GM23248 (cell line): ENCODE data around the gene TNFRSF12A. TPM values are rescaled to one million over a fixed set of nuclear protein-coding genes. Genes with fewer than 3 reads are reported as not detected.
"Not testable (repeated sequence)": the region's sequence is repeated elsewhere in the genome, so short reads cannot be mapped to it uniquely, and the experiment has no call there.

ENCODE experiments used
- DNase-seq: peaks from one replicate; pipeline ENCODE4 v3.0.0-alpha.2; 2015
- H2AFZ ChIP-seq: fragments of 200-600 bp; sonication (generic); 2 replicates; pipeline ENCODE4 v1.6.1; 2016; ENCODE audit warnings: antibody characterized with exemption
- H3F3A ChIP-seq: fragments of 200-600 bp; sonication (generic); 2 replicates; pipeline ENCODE4 v1.6.1; 2016; ENCODE audit warnings: mild to moderate bottlenecking, antibody characterized with exemption, mixed run types; ENCODE audit not compliant: insufficient read depth
- H3K27ac ChIP-seq: fragments of 200-600 bp; sonication (generic); 2 replicates; pipeline ENCODE4 v1.5.1; 2016; ENCODE audit warnings: mild to moderate bottlenecking
- H3K27me3 ChIP-seq: fragments of 200-600 bp; sonication (generic); replicated peaks from 2 replicates; pipeline ENCODE4 v1.6.1; 2016; ENCODE audit warnings: mild to moderate bottlenecking; ENCODE audit not compliant: insufficient read depth
- H3K36me3 ChIP-seq: fragments of 200-600 bp; sonication (generic); 2 replicates; pipeline ENCODE4 v1.6.1; 2016; ENCODE audit warnings: low read depth, mild to moderate bottlenecking
- H3K4me1 ChIP-seq: fragments of 200-600 bp; sonication (generic); 2 replicates; pipeline ENCODE4 v1.6.1; 2016; ENCODE audit warnings: mild to moderate bottlenecking; ENCODE audit not compliant: insufficient read depth
- H3K4me2 ChIP-seq: fragments of 200-600 bp; sonication (generic); one replicate; pipeline ENCODE4 v1.6.1; 2016; ENCODE audit warnings: mild to moderate bottlenecking; ENCODE audit not compliant: unreplicated experiment
- H3K4me3 ChIP-seq: fragments of 200-600 bp; sonication (generic); 2 replicates; pipeline ENCODE4 v1.5.1; 2016; ENCODE audit warnings: mild to moderate bottlenecking
- H3K79me2 ChIP-seq: fragments of 200-600 bp; sonication (generic); 2 replicates; pipeline ENCODE4 v1.6.1; 2016; ENCODE audit warnings: mild to moderate bottlenecking; ENCODE audit not compliant: insufficient read depth
- H3K9ac ChIP-seq: fragments of 200-600 bp; sonication (generic); 2 replicates; pipeline ENCODE4 v1.6.1; 2016; ENCODE audit warnings: mild to moderate bottlenecking
- H3K9me2 ChIP-seq: fragments of 200-600 bp; sonication (generic); 2 replicates; pipeline ENCODE4 v1.6.1; 2016; ENCODE audit warnings: mixed run types, mild to moderate bottlenecking, moderate library complexity; ENCODE audit not compliant: insufficient read depth
- H3K9me3 ChIP-seq: fragments of 200-600 bp; sonication (generic); one replicate; pipeline ENCODE4 v1.6.1; 2017; ENCODE audit warnings: low read depth
- H4K20me1 ChIP-seq: fragments of 200-600 bp; sonication (generic); 2 replicates; pipeline ENCODE4 v1.6.0; 2016; ENCODE audit not compliant: insufficient read depth
- EZH2 ChIP-seq: fragments of 200-600 bp; sonication (generic); IDR thresholded peaks from 2 replicates; pipeline ENCODE4 v1.6.1; 2018; ENCODE audit warnings: antibody characterized with exemption, mild to moderate bottlenecking; ENCODE audit not compliant: insufficient read depth, poor library complexity, severe bottlenecking
- EZH2phosphoT487 ChIP-seq: fragments of 200-600 bp; sonication (generic); IDR thresholded peaks from 2 replicates; pipeline ENCODE4 v1.6.1; 2018; ENCODE audit warnings: antibody characterized with exemption, moderate library complexity, mild to moderate bottlenecking, low read depth; ENCODE audit not compliant: insufficient read depth
- WGBS, 2 experiments: methylation state at CpG; one replicate each; pipeline ENCODE4 v1.1.6; 2015 to 2017; ENCODE audit warnings: low lambda C conversion rate in 2 of 2, low coverage in 1 of 2; ENCODE audit errors: missing lambda C conversion rate in 2 of 2; 5-methylcytosine and 5-hydroxymethylcytosine counted together
- in situ Hi-C: fragments of 300-500 bp; cut with MboI; formaldehyde crosslinking; loops from 2 replicates; pipeline ENCODE4 v1.15.0; 2020
- polyA plus RNA-seq: library from polyadenylated mRNA; unstranded; fragments of >200 nt; fragmentation: Nextera tagmentation; extraction: Ambion mirVana; gene quantifications from 2 replicates; pipeline ENCODE4 v1.2.1, GENCODE V29; 2016
- total RNA-seq: library from RNA; depleted of rRNA; stranded (reverse); fragments of >200 nt; shearing (Covaris generic); gene quantifications from 2 replicates; pipeline ENCODE4 v1.2.3, GENCODE V29; 2014

Gene TNFRSF12A
- total and polyA plus RNA-seq, 2 experiments from 2014 or later, result 735 to 864 TPM

DNA sequence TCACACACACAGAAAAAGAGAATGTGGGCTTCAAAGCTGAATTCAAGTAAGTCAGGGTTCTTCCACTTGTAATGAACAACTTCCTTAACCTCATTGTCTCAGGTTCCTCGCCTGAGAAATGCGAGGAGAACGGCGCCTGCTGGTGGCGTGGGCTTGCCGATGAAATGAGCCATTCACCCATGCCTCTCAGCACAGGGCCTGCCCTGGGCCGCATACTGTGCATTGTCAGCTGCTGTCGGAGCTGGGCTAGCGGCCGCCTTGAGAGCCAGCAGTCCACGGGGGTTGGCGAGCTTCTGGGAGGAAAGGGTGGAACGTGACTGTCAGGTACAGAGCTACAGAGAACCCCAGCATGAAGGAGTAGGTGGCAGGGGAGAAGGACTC is 33.2 kb downstream of the TNFRSF12A start:
- H3K27me3 ChIP-seq, H3F3A ChIP-seq, H3K36me3 ChIP-seq, H3K9me2 ChIP-seq, H3K27ac ChIP-seq, H2AFZ ChIP-seq, H3K9me3 ChIP-seq, H3K4me1 ChIP-seq, H3K4me2 ChIP-seq, H3K79me2 ChIP-seq, in situ Hi-C loops, DNase-seq, H3K9ac ChIP-seq, H4K20me1 ChIP-seq, H3K4me3 ChIP-seq: not testable (repeated sequence)
- 83 to 86% methylated on average over 12 of the region's 13 CpGs for WGBS, 2 experiments

GRCh38 chr16:3054965-3055733 is 35.0 kb downstream of the TNFRSF12A start:
- Histone ChIP-seq H3K9me2 (no peaks in the 10 kb centered on the region), H3K9ac (no peak overlapping the region), H3K27me3 (0 out of 2 replicates have a peak, but pooled peaks cover 5% of the 10 kb centered on the region), H3K79me2 (no peaks in the 10 kb centered on the region), H3K4me1 (no peaks in the 10 kb centered on the region), H3K4me3 (no peak overlapping the region), H3K36me3 (no peaks in the 10 kb centered on the region), H3K4me2 (no peak overlapping the region), H3F3A (no peaks in the 10 kb centered on the region), H4K20me1 (no peaks in the 10 kb centered on the region), H3K9me3 (no peaks in the 10 kb centered on the region), H3K27ac (no peak overlapping the region), H2AFZ (no peak overlapping the region)
- no peak for DNase-seq
- TF ChIP-seq EZH2phosphoT487, result no peak
- no peak for TF ChIP-seq EZH2
- 80 to 87% methylated on average over 16 to 17 of the region's 17 CpGs for WGBS, 2 experiments
- in situ Hi-C loops, result no loop called here

- H3K27me3 ChIP-seq, H3K9ac ChIP-seq: not testable (repeated sequence)
- WGBS, 2 experiments, result 29 to 32% methylated on average over 9 of the region's 9 CpGs
These were observed 35.6 kb downstream of the TNFRSF12A start for GRCh38 chr16:3055734-3056115.

DNA sequence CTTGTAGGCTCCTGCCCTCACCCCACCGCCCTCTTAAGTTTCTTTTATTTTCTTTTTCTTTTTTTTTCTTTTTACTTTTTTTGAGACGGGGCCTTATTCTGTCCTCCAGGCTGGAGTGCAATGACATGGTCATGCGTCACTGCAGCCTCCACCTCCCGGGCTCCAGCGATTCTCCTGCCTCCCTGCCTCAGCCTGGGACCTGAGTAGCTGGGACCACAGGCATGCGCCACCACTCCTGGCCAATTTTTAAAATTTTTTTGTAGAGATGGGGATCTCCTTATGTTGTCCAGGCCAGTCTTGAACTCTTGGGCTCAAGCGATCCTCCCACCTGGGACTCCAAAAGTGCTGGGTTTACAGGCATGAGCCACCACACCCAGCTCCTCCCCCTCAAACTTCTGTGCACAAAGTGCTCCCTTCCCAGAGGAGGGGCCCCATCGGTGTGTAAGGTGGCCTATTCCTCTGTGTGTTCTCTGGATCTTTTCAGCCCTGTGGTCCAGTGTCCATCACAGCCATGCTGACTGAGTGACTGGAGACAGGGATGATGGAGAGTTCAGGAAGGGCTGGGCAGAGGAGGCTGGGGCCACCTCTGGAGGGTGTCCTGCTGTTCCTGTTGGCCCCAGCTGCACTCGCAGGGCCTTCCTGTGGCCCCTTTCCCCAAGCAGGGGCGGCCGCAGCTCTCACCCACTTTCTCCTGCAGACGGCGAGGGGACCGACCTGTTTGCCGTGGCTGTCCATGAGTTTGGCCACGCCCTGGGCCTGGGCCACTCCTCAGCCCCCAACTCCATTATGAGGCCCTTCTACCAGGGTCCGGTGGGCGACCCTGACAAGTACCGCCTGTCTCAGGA is 36.4 kb downstream of the TNFRSF12A start:
- no peaks in the 10 kb centered on the region for H3K27me3 ChIP-seq
- in situ Hi-C loops, result no loop called here
- H3K79me2 ChIP-seq, result no peaks in the 10 kb centered on the region
- H3K27ac ChIP-seq, result no peak overlapping the region
- no peaks in the 10 kb centered on the region for H3F3A ChIP-seq
- TF ChIP-seq EZH2, result no peak
- TF ChIP-seq EZH2phosphoT487, result no peak
- no peaks in the 10 kb centered on the region for H3K4me1 ChIP-seq
- no peaks in the 10 kb centered on the region for H4K20me1 ChIP-seq
- no peaks in the 10 kb centered on the region for H3K9me3 ChIP-seq
- no peak for DNase-seq
- no peaks in the 10 kb centered on the region for H3K9me2 ChIP-seq
- H3K4me3 ChIP-seq, result no peak overlapping the region
- H3K36me3 ChIP-seq, result no peaks in the 10 kb centered on the region
- H3K4me2 ChIP-seq, result no peak overlapping the region
- H3K9ac ChIP-seq, result no peak overlapping the region
- H2AFZ ChIP-seq, result no peak overlapping the region
- 90 to 91% methylated on average over 19 of the region's 19 CpGs for WGBS, 2 experiments

More at GRCh38 chr16:3055734-3056115, 35.6 kb downstream of the TNFRSF12A start:
- H3K9me2 ChIP-seq, H3K27ac ChIP-seq, H3K4me3 ChIP-seq, H3K9me3 ChIP-seq, H3F3A ChIP-seq, H3K4me2 ChIP-seq, H2AFZ ChIP-seq, H3K36me3 ChIP-seq, H3K4me1 ChIP-seq, H3K79me2 ChIP-seq, H4K20me1 ChIP-seq, in situ Hi-C loops, DNase-seq: not testable (repeated sequence)
